Fibroblast of peridontal ligament (primary cell): ENCODE data around the gene ANKRD23.
A peak's percentile ranks its signal among the peaks of the same experiment; 100 is the strongest.
"Not testable (repeated sequence)": the region's sequence is repeated elsewhere in the genome, so short reads cannot be mapped to it uniquely, and the experiment has no call there.

ENCODE experiments used
- DNase-seq: peaks from one replicate; pipeline ENCODE4 v3.0.0-alpha.2; 2010; ENCODE audit errors: extremely low read depth

The ANKRD23 gene

GRCh38 chr2:96816127-96816835, 27.5 kb downstream of the ANKRD23 start, which contains the start of gene CNNM3:
Gene CNNM3, plus strand, starts transcription at chr2:96816268. Its CDS starts 10 bp downstream, at chr2:96816278.
- DNase-seq, result peak; percentile 84

GRCh38 chr2:96815326-96816126, 28.3 kb downstream of the ANKRD23 start:
- DNase-seq, result peak; percentile 49

DNA sequence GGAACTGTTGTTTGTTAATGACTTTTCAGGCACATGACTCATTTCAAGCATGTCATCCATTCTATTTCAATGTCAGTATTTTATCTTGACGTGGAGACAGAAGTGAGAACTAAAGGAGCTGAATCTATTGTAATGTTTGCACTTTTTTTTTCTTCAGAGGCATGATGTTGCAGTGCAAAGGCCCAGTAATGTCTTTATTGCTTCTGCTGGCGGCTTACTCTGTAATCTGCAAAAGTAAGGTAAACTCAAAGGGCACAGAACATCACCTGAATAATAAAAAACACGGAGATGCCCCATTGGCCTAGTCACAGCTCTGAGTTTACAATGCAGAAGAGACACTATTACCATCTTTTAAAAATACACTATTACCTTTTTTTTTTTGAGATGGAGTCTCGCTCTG, 30.2 kb downstream of the ANKRD23 start:
- DNase-seq, result no peak

- peak; percentile 86 for DNase-seq
Measured at GRCh38 chr2:96811917-96812316, 31.9 kb downstream of the ANKRD23 start.

GRCh38 chr2:96810783-96811192, 33.0 kb downstream of the ANKRD23 start:
- no peak for DNase-seq

DNA sequence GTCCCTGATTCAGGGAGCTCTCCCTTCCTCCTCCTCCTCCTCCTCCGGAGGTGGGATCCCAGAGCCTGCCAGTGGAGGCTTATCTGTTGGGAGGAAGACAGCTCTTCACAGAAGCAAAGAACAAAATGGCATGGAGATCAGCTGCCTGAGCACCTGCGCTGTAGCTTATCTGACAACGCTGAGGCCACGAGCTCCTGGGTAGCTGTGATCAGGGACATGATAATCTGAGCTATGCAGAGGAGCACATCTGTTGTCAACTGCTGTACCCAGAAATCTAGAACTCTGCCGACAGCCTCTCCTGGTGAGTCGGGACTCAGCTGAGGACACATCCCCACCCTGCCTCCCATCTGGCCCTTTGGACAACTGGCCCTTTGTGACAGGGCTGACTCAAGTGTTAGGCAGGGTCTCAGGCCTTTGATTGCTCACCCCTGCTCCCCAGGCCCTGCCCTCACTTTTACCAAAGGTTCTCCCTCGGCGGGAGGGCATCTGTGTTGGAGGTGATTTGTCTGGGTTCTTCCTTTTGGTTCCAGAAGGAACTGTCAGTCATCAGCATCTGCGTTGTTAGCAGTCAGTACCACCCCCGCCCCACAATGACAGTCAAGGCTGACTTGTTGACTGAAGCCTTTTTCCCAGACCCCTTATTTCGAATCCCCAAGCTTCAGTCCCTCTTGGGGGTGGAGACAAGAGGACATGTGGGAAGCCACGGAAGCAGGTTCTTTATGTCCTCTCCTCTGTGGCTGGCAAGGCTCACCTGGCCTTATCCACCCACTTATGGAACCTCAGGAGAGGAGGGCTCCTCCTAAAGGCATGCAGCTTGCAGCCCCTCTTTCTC, 33.7 kb downstream of the ANKRD23 start:
- no peak for DNase-seq

DNA sequence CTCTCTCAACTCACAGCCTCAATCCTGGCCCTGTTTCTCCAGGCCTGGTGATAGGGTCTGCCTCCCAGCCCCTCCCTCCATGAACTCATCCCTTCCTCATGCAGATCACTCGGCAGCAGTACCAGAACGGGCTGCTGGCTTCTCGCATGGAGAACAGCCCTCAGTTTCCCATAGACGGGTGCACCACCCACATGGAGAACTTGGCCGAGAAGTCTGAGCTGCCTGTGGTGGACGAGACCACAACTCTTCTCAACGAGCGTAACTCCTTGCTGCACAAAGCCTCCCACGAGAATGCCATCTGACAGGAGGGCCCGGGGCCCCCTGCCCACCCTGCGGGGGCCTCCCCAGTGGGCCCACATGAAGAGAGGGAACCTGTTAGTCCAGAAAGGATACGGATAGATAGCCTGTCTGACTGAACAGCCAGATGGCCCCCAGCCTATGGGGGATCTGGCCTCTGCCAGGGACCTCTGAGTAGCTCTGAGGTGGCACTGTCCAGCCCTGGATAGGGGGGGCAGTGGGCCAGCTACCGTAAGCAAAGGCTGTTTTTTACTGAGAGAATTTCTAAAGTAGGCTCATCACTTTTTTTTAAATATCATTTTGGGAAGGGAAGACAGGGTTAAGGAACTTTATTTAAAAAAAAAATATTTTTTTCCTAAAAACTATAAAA, 34.5 kb downstream of the ANKRD23 start:
- DNase-seq, result no peak

GRCh38 chr2:96808176-96808837, 35.5 kb downstream of the ANKRD23 start:
- no peak for DNase-seq

DNA sequence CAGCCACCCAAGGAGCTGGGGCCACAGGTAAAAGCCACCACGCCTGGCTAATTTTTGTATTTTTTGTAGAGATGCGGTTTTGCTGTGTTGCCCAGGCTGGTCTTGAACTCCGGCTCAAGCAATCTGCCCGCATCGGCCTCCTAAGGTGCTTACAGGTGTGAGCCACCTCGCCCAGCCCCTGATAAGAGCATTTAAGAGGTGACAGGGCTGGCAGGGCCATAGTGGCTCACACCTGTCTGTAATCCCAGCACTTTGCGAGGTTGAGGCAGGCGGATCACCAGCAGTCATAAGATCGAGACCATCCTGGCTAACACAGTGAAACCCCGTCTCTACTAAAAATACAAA, 36.7 kb downstream of the ANKRD23 start:
- DNase-seq, result no peak

- peak; percentile 19 for DNase-seq
Measured at GRCh38 chr2:96806468-96807126, 37.2 kb downstream of the ANKRD23 start.

DNA sequence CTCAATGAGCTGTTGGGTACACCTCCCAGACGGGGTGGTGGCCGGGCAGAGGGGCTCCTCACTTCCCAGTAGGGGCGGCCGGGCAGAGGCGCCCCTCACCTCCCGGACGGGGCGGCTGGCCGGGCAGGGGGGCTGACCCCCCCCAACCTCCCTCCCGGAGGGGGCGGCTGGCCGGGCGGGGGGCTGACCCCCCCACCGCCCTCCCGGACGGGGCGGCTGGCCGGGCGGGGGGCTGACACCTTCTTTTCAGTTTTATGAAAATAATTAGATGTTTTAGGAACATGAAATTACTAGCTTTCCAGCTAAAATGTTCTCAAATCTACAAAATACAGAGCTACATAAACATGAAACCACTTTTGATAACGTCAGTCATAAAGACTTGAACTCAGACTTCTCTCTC, 37.9 kb downstream of the ANKRD23 start:
- not testable (repeated sequence) for DNase-seq

DNA sequence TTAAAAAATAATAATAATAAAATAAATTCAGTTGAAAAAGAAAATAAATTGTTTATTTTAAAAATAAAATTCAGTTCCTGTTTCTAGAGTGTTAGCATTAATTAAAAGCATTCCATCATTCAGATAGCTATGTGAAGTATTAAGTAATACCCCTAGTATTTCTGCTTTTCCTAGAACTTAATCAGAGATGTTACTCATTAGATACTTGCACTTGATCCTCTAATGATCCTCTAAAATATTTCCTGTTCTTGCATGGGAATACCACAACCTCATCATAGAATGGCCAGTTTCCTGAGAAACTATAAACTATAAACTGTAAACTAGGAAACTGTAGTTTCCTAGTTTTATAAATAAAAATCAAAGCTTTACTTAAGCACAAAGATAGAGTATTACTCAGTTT, 38.8 kb downstream of the ANKRD23 start:
- DNase-seq, result no peak

DNA sequence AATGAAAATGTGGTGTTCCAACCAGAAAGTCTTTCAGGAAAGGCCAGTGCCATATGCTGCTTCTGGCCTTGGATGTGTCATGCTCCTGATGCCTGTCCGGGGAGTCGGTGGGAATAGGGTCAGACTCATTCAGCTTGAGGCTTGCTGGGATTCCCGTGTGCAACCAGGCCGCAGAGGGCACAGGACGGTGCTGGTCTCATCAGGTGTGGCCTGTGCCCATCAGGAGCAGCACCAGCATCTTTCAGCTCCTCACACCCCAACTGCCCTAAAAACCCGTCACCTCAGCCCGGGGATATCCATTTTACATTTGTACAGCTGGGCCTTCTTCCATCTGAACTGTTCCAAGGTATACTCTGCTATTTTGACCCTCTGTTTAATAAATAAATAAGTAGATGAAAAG, 41.1 kb downstream of the ANKRD23 start:
- DNase-seq, result no peak

DNA sequence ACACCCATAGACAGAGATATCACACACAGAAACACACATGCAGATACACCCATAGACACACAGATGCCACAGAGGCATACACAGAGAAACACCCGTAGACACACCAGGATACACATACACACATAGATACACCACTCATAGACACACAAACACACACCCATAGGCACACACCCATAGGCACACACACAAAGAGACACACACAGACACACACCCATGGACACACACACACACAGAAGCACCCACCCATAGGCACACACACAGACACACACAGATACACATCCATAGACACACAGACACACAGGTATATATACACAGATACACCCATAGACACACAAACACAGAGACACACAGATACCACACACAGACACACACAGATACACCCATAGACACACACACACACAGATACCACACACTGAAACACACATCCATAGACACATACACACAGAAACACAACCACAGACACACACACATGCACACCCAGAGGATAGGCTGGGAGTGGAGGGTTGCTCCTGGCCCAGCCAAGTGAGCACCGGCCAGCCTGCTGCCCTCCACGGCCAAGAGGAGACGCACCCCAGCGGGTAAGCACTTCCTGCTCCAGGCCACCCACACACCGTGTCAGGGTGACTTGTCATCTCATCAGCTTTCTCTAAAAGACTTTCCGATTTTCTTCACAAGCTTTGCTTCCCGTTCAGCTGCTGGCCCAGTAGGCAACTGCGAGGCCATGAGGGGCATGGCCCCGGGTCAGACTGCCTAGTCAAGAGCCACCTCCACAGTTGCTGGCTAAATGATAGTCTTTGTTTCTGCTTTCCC, 41.8 kb downstream of the ANKRD23 start:
- DNase-seq, result no peak

DNA sequence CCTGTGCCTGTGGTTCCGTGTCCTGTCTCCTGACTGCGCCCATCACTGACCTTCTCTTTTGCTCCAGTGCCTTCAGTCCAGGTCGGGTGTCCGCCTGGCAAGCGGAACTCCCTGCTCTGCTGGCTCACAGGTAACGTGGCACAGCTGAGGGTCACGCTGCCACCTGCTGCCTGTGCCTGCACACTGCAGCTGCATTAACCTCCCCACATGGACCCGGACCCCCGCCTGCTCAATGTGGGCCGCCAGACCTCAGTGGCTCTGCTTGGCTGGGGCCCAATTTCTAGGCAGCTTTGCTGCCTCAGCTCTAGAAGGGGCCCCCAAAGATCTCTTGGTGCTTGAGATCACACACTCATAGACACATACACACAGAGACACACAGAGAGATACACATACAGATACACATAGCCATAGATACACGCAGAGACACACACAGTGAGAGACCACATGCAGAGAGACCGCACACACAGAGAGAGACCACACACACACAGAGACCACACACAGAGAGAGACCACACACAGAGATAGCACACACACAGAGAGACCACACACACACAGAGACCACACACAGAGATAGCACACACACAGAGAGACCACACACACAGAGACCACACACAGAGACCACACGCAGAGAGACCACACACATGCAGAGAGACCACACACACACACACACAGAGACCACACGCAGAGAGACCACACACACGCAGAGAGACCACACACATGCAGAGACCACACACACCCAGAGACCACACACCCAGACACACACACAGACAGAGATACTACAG, 42.6 kb downstream of the ANKRD23 start:
- peak; percentile 41 for DNase-seq

- no peak for DNase-seq
Measured at GRCh38 chr2:96800061-96801004, 43.5 kb downstream of the ANKRD23 start.

GRCh38 chr2:96799623-96799935, 44.2 kb downstream of the ANKRD23 start:
- no peak for DNase-seq
